ENCODE results near the gene CHCHD6.

GRCh38 chr3:126944089-126944965 is 240.3 kb downstream of the CHCHD6 start:
- TF ChIP-seq CTCF (conservative IDR thresholded peaks at IDR 0.05 in 1 of 2, IDR thresholded peaks at IDR 0.05 in 1 of 2; ENCODE audit: extremely low read depth in 1 of 2, insufficient read depth in 1 of 2, low read depth in 1 of 2, low read length in 2 of 2) (no peak), EZH2 (IDR thresholded peaks at IDR 0.05; ENCODE audit: borderline replicate concordance, low read length) (no peak)

Measured in mammary epithelial cell (primary cell).